Right lobe of liver (tissue), 6 donors: Measurements from ENCODE around the gene SEMA3E. TPM values are rescaled to one million over a fixed set of nuclear protein-coding genes. Genes with fewer than 3 reads are reported as not detected.

Source experiments
- ATAC-seq, 4 donors: fragments of 200-7000 bp; cut with Tn5 transposase; one replicate each; pipeline ENCODE4 v1.9.1; 2020; ENCODE audit warnings: mild to moderate bottlenecking in 4 of 4, moderate library complexity in 4 of 4
- DNase-seq, 3 donors: peaks; one replicate each; pipeline ENCODE4 v3.0.0-alpha.2; 2020
- H3K27ac ChIP-seq, 3 donors: fragments of 200-600 bp; one replicate each; pipeline ENCODE4 v1.8.0; 2022
- H3K27me3 ChIP-seq, 2 donors: fragments of 200-600 bp; one replicate each; pipeline ENCODE4 v1.8.0; 2022
- H3K36me3 ChIP-seq, 4 donors: fragments of 200-600 bp; sonication (generic) in 1 of 4; one replicate each; pipeline versions ENCODE4 v1.5.1 to v1.8.0; 2017 to 2022; ENCODE audit warnings: control low read depth in 1 of 4
- H3K4me1 ChIP-seq, 4 donors: fragments of 200-600 bp; sonication (generic) in 1 of 4; one replicate each; pipeline versions ENCODE4 v1.5.1 to v1.8.0; 2017 to 2022; ENCODE audit warnings: control low read depth in 1 of 4
- H3K4me3 ChIP-seq, 3 donors: fragments of 200-600 bp; one replicate each; pipeline ENCODE4 v1.8.0; 2022
- H3K9me3 ChIP-seq, 4 donors: fragments of 200-600 bp; sonication (generic) in 1 of 4; one replicate each; pipeline versions ENCODE4 v1.5.1 to v1.8.0; 2017 to 2022; ENCODE audit warnings: control low read depth in 1 of 4
- POLR2A ChIP-seq: fragments of 450-650 bp; IDR thresholded peaks from one replicate; pipeline ENCODE4 v1.6.1; 2017; ENCODE audit warnings: antibody characterized with exemption, mild to moderate bottlenecking
- WGBS: methylation state at CpG from one replicate; pipeline ENCODE4 v1.1.6; 2018; ENCODE audit warnings: low coverage, low lambda C conversion rate; ENCODE audit not compliant: insufficient coverage; ENCODE audit errors: missing lambda C conversion rate; 5-methylcytosine and 5-hydroxymethylcytosine counted together
- intact Hi-C, 2 donors: fragments of 100-400 bp; cut with DNase I; formaldehyde crosslinking; loops; one replicate each; pipeline versions ENCODE4 v1.11.2 to v1.14.1; 2022
- total RNA-seq, 6 experiments: library from RNA; depleted of rRNA in 2 of 6; stranded (reverse); fragments of >200 nt in 2 of 6; fragmentation: NEBNext Ultra II Directional in 3 of 6; extraction: Animal tissue kit (Norgen Biotek cat#: 25700) in 3 of 6; gene quantifications; one replicate each; pipeline versions ENCODE4 v1.1.0 to v1.2.4, GENCODE V29; 2016 to 2023
- TF ChIP-seq, protein P1 (sequence below), 4 donors: fragments of 200-600 bp in 3 of 4; fragments of 450-650 bp in 1 of 4; IDR thresholded peaks; one replicate each; pipeline versions ENCODE4 v1.5.1 to v1.8.0; 2016 to 2022; ENCODE audit warnings: antibody characterized with exemption in 4 of 4, mild to moderate bottlenecking in 2 of 4
- donor health status: DM: no; HTN: yes; CAD: no.
- donor health status: DM: no; HTN: no; CAD: no.
- donor health status: DM: no; HTN: no; CAD: no.
- donor health status: DM: no; HTN: yes; CAD: no.
- donor health status: DM: no; HTN: yes; CAD: no.

SEMA3E gene
- total RNA-seq, 6 experiments from 2014 or later: 0.06 to 1.0 (median 0.32) TPM

DNA sequence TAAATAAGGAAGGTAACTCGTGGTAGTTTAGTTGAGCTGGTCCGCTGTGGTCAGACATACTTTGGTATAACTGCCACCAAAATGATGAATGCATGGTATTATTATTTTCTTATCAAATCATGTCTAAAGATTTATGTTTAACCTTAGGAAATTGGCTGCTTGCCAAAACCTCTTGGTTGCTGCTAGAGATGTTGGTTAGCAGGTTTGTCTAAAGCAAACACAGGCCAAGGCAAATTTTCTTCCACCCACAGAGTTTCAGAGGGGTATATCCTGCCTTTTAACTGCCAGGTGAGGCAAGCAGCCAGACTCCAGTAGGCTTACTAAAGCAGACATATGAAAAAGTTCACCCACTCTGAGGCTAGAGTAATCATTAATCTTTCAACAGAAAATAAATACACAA is 101.4 kb downstream of the SEMA3E start:
- Histone ChIP-seq H3K4me3 (no peak overlapping the region), H3K27me3 (no peaks in the 10 kb centered on the region), H3K27ac (no peak overlapping the region), H3K36me3 (no peaks in the 10 kb centered on the region), H3K4me1 (peaks cover 0 to 7% (median 3%) of the 10 kb centered on the region in 4 donors), H3K9me3 (no peaks in the 10 kb centered on the region)
- peak; percentile 47 to 53 (median 49) for DNase-seq
- intact Hi-C loops: no loop called here
- 45% methylated on average over 2 of the region's 2 CpGs for WGBS
- no peak for TF ChIP-seq POLR2A
- TF ChIP-seq, protein P1, sequence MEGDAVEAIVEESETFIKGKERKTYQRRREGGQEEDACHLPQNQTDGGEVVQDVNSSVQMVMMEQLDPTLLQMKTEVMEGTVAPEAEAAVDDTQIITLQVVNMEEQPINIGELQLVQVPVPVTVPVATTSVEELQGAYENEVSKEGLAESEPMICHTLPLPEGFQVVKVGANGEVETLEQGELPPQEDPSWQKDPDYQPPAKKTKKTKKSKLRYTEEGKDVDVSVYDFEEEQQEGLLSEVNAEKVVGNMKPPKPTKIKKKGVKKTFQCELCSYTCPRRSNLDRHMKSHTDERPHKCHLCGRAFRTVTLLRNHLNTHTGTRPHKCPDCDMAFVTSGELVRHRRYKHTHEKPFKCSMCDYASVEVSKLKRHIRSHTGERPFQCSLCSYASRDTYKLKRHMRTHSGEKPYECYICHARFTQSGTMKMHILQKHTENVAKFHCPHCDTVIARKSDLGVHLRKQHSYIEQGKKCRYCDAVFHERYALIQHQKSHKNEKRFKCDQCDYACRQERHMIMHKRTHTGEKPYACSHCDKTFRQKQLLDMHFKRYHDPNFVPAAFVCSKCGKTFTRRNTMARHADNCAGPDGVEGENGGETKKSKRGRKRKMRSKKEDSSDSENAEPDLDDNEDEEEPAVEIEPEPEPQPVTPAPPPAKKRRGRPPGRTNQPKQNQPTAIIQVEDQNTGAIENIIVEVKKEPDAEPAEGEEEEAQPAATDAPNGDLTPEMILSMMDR (IDR thresholded peaks at IDR 0.05): no peak
- peak; percentile 82 to 98 (median 91) for ATAC-seq

DNA sequence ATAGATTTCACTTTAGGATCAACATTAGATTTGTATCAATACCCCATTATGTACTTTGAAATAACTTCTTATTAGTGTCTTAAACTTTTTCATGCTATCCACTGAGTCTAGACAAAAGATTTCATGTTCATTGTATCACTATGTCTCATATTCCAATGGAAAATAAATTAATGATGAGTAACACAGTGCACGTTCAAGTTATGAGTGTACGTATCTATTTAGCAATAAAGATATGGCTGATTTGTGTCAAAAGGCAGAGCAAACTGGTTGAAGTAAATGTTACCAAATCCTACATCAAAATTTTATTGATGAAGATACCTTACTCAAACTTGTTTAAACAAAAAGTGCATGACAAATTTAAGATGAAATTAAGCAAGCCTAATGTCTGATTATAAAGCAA is 102.4 kb downstream of the SEMA3E start:
- no peak overlapping the region for H3K27ac ChIP-seq
- no peak overlapping the region for H3K4me3 ChIP-seq
- intact Hi-C loops: no loop called here
- TF ChIP-seq, protein P1 (IDR thresholded peaks at IDR 0.05): no peak
- no peak for TF ChIP-seq POLR2A
- no peak for DNase-seq
- peaks cover 0 to 7% (median 3%) of the 10 kb centered on the region in 4 donors for H3K4me1 ChIP-seq
- no peaks in the 10 kb centered on the region for H3K36me3 ChIP-seq
- no peaks in the 10 kb centered on the region for H3K9me3 ChIP-seq
- 60% methylated on average over 2 of the region's 2 CpGs for WGBS
- no peaks in the 10 kb centered on the region for H3K27me3 ChIP-seq
- no peak for ATAC-seq

DNA sequence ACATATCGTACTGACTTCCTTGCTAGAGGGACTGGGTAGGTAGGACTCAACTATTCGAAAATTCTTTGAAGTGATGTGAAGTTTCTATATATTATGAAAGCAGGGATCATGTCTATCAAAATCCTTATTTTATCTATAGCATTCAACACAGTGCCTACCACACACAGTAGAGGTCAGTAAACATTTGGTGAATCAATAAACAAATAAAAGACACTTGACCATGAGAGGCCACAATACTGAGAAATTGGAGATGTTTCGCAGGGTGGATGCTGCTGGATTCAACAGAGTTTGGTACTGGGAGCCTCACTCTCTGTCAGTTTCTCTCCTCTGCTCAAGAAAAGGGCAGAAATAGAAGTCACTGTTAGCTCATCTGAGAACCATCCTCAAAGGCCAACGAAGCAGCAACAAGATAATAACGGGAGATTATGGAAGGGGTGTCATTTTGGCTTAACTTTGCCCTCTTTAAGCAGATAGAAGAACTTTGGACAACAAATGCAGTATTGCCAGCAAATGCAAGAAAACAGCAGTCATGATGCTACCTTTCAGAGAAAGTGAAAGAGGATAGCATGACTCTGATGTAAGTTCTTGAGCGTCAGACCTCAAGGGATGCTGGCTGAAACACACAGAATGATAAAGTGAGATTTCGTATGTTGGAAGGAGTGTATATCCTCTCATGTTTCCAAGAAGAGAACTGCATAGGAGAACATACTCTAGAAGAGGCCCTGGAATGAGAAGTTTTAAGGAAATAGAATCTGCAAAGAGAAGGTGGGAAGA is 107.6 kb downstream of the SEMA3E start:
- no peak for TF ChIP-seq POLR2A
- TF ChIP-seq, protein P1 (IDR thresholded peaks at IDR 0.05): no peak
- Histone ChIP-seq H3K36me3 (no peaks in the 10 kb centered on the region), H3K27me3 (no peaks in the 10 kb centered on the region), H3K27ac (no peak overlapping the region), H3K4me1 (no peaks in the 10 kb centered on the region), H3K4me3 (no peak overlapping the region), H3K9me3 (no peaks in the 10 kb centered on the region)
- DNase-seq (no peak), ATAC-seq (peak in 1 of 4 donors; percentile 29)
- intact Hi-C loops: no loop called here
- 72% methylated on average over 7 of the region's 7 CpGs for WGBS

DNA sequence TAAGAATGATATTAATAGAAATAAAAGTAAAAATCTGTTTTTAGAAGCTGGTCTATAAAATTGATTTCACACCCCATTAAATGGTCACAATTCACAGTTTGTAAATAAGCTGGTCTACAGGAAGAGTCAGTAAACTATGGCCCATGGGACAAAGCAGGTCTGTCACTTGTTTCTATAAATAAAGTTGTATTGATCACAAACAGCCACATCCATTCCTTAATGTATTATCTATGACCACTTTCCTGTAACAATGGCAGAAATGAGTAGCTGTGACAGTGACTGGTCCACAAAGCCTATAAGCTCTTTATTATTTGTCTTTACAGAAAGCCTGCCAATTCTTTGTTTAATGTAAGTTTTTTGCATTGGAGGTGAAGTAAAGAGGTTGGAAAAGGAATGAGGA is 114.5 kb downstream of the SEMA3E start:
- Histone ChIP-seq H3K27ac (no peak overlapping the region), H3K9me3 (no peaks in the 10 kb centered on the region), H3K4me3 (no peak overlapping the region), H3K36me3 (no peaks in the 10 kb centered on the region), H3K27me3 (no peaks in the 10 kb centered on the region), H3K4me1 (no peaks in the 10 kb centered on the region)
- ATAC-seq (no peak), DNase-seq (no peak)
- TF ChIP-seq, protein P1 (IDR thresholded peaks at IDR 0.05): no peak
- no peak for TF ChIP-seq POLR2A
- intact Hi-C loops: no loop called here
